ENCODE results near the gene CDH13.

Gene CDH13

DNA sequence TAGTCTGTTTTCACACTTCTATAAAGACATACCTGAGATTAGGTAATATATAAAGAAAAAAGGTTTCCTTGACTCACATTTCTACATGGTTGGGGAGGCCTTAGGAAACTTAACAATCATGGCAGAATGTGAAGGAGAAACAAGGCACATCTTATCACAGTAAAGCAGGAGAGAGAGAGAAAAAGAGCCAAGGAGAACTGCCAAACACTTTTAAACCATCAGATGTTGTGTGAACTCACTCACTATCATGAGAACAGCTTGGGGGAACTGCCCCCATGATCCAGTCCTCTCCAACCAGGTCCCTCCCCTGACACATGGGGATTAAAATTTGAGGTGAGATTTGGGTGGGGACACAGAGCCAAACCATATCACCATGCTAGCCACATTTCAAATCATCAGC is 547.9 kb downstream of the CDH13 start:
- no peaks in the 10 kb centered on the region for H3K9me3 ChIP-seq (ENCODE audit: insufficient read depth, low read length)
- no peak for TF ChIP-seq EZH2phosphoT487 (IDR thresholded peaks at IDR 0.05; ENCODE audit: low read depth)
- TF ChIP-seq CTCF (IDR thresholded peaks at IDR 0.05; ENCODE audit: low read depth, low read length) = no peak
- no peaks in the 10 kb centered on the region for H3K36me3 ChIP-seq (replicated peaks; ENCODE audit: low read depth, low read length)
- no peaks in the 10 kb centered on the region for H3K4me1 ChIP-seq (ENCODE audit: low read length)
- no peaks in the 10 kb centered on the region for H4K20me1 ChIP-seq (ENCODE audit: insufficient read depth, low read length)
- H3K27ac ChIP-seq (ENCODE audit: low read length) = no peak overlapping the region
- no peaks in the 10 kb centered on the region for H3K27me3 ChIP-seq (ENCODE audit: low read depth, low read length)
- no peak overlapping the region for H3K9ac ChIP-seq (ENCODE audit: low read length)
- no peak overlapping the region for H2AFZ ChIP-seq (ENCODE audit: low read depth, low read length)
- no peaks in the 10 kb centered on the region for H3K79me2 ChIP-seq (ENCODE audit: low read length)
- H3K4me2 ChIP-seq (ENCODE audit: low read length) = no peak overlapping the region
- no peak overlapping the region for H3K4me3 ChIP-seq (ENCODE audit: low read length)

DNA sequence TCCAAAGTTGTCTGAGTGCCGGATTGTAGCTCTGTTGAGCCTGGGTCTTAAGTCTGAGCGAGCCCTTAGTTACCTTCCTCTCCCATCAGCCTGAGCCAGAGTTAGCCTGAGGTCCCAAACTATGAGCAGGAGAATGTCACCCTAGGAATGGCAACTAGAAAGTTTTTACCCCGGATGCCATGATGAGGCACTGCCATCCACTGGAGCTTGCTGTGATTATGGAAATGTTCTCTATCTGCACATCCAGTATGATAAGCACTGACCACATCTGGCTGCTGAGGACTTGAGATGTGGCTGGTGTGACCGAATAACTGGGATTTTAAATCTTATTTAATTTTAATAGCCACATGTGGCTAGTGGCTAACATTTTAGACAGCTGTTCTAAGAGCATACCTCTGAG is 550.0 kb downstream of the CDH13 start:
- Histone ChIP-seq H4K20me1 (ENCODE audit: insufficient read depth, low read length) (no peaks in the 10 kb centered on the region), H3K4me2 (ENCODE audit: low read length) (no peak overlapping the region), H3K27me3 (ENCODE audit: low read depth, low read length) (no peaks in the 10 kb centered on the region), H3K9me3 (ENCODE audit: insufficient read depth, low read length) (no peaks in the 10 kb centered on the region), H3K4me3 (ENCODE audit: low read length) (no peak overlapping the region), H3K27ac (ENCODE audit: low read length) (no peak overlapping the region), H3K79me2 (ENCODE audit: low read length) (no peaks in the 10 kb centered on the region), H3K4me1 (ENCODE audit: low read length) (no peaks in the 10 kb centered on the region), H2AFZ (ENCODE audit: low read depth, low read length) (no peak overlapping the region), H3K36me3 (replicated peaks; ENCODE audit: low read depth, low read length) (no peaks in the 10 kb centered on the region), H3K9ac (ENCODE audit: low read length) (no peak overlapping the region)
- TF ChIP-seq CTCF (IDR thresholded peaks at IDR 0.05; ENCODE audit: low read depth, low read length) (no peak), EZH2phosphoT487 (IDR thresholded peaks at IDR 0.05; ENCODE audit: low read depth) (no peak)

DNA sequence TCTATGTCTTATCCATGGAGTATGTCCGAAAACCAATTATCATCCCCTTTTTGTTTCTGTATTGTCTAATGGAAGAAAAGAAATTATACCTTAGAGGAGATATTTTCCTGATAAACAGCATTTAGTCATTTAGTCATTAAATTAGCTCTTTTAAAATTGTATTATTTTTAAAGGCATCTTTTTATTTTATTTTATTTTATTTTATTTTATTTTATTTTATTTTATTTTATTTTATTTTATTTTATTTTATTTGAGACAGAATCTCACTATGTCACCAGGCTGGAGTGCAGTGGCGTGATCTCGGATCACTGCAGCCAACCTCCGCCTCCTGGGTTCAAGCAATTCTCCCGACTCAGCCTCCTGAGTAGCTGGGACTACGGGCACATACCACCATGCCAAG is 559.1 kb downstream of the CDH13 start:
- Histone ChIP-seq H3K9me3 (ENCODE audit: insufficient read depth, low read length) (no peaks in the 10 kb centered on the region), H2AFZ (ENCODE audit: low read depth, low read length) (no peak overlapping the region), H3K4me3 (ENCODE audit: low read length) (no peak overlapping the region), H3K27ac (ENCODE audit: low read length) (no peak overlapping the region), H3K4me1 (ENCODE audit: low read length) (peaks cover 7% of the 10 kb centered on the region; the same call in 1 of the 2 replicates), H3K27me3 (ENCODE audit: low read depth, low read length) (no peaks in the 10 kb centered on the region), H3K36me3 (replicated peaks; ENCODE audit: low read depth, low read length) (no peaks in the 10 kb centered on the region), H3K4me2 (ENCODE audit: low read length) (no peak overlapping the region), H4K20me1 (ENCODE audit: insufficient read depth, low read length) (no peaks in the 10 kb centered on the region), H3K9ac (ENCODE audit: low read length) (no peak overlapping the region), H3K79me2 (ENCODE audit: low read length) (no peaks in the 10 kb centered on the region)
- TF ChIP-seq EZH2phosphoT487 (IDR thresholded peaks at IDR 0.05; ENCODE audit: low read depth) (no peak), CTCF (IDR thresholded peaks at IDR 0.05; ENCODE audit: low read depth, low read length) (no peak)

GRCh38 chr16:83187405-83187804 is 560.6 kb downstream of the CDH13 start:
- Histone ChIP-seq H3K27ac (ENCODE audit: low read length) (no peak overlapping the region), H3K79me2 (ENCODE audit: low read length) (no peaks in the 10 kb centered on the region), H2AFZ (ENCODE audit: low read depth, low read length) (no peak overlapping the region), H3K27me3 (ENCODE audit: low read depth, low read length) (no peaks in the 10 kb centered on the region), H3K4me2 (ENCODE audit: low read length) (no peak overlapping the region), H3K36me3 (replicated peaks; ENCODE audit: low read depth, low read length) (no peaks in the 10 kb centered on the region), H4K20me1 (ENCODE audit: insufficient read depth, low read length) (no peaks in the 10 kb centered on the region), H3K9ac (ENCODE audit: low read length) (no peak overlapping the region), H3K4me1 (ENCODE audit: low read length) (peaks cover 7% of the 10 kb centered on the region; the same call in 1 of the 2 replicates), H3K9me3 (ENCODE audit: insufficient read depth, low read length) (no peaks in the 10 kb centered on the region), H3K4me3 (ENCODE audit: low read length) (no peak overlapping the region)
- TF ChIP-seq CTCF (IDR thresholded peaks at IDR 0.05; ENCODE audit: low read depth, low read length) (no peak), EZH2phosphoT487 (IDR thresholded peaks at IDR 0.05; ENCODE audit: low read depth) (no peak)

All from OCI-LY3 (cell line).